ENCODE measurements around the gene PRSS48. TPM values are rescaled to one million over a fixed set of nuclear protein-coding genes. Genes with fewer than 3 reads are reported as not detected.

PRSS48 gene
- total RNA-seq, 1 experiment from 2014 or later: not detected

- Histone ChIP-seq H3K4me2 (ENCODE audit: low read length) (no peak overlapping the region), H3K79me2 (ENCODE audit: insufficient read depth, low read length) (0 out of 2 replicates have a peak, but pooled peaks cover 4% of the 10 kb centered on the region), H3K4me1 (ENCODE audit: control insufficient read depth in 1 of 2, insufficient read depth in 2 of 2, low read length in 2 of 2) (no peaks in the 10 kb centered on the region), H3K36me3 (ENCODE audit: control insufficient read depth in 1 of 2, insufficient read depth in 2 of 2, low read length in 2 of 2) (no peaks in the 10 kb centered on the region; a peak in 1 of 4 replicates), H3K27me3 (ENCODE audit: insufficient read depth, low read length) (no peaks in the 10 kb centered on the region), H3K9me2 (ENCODE audit: insufficient read depth) (no peaks in the 10 kb centered on the region), H3K4me3 (replicated peaks in 1 of 2; ENCODE audit: low read depth in 1 of 2, low read length in 2 of 2) (no peak overlapping the region), H4K20me1 (ENCODE audit: insufficient read depth) (no peaks in the 10 kb centered on the region), H3K9me3 (ENCODE audit: control insufficient read depth in 1 of 2, insufficient read depth in 1 of 2, low read depth in 1 of 2, low read length in 2 of 2) (no peaks in the 10 kb centered on the region), H3K27ac (ENCODE audit: low read depth, low read length) (no peak overlapping the region), H3K9ac (ENCODE audit: low read length) (no peak overlapping the region), H2AFZ (ENCODE audit: low read depth, low read length, poor library complexity, severe bottlenecking) (no peak overlapping the region)
- DNase-seq (ENCODE audit: low read depth, low spot score) (no peak), ATAC-seq (no peak)
- intact Hi-C loops (cut with micrococcal nuclease): no loop called here
- ChIA-PET POLR2A (no interaction called here), CTCF (no interaction called here), RAD21 (ENCODE audit: low non-redundant PET in 1 of 2, low total read pairs in 2 of 2, uncharacterized antibody in 2 of 2, unreplicated experiment in 2 of 2) (no interaction called here)
- BruUV-seq (replicated peaks): no TSS peak
- TF ChIP-seq, protein P1, sequence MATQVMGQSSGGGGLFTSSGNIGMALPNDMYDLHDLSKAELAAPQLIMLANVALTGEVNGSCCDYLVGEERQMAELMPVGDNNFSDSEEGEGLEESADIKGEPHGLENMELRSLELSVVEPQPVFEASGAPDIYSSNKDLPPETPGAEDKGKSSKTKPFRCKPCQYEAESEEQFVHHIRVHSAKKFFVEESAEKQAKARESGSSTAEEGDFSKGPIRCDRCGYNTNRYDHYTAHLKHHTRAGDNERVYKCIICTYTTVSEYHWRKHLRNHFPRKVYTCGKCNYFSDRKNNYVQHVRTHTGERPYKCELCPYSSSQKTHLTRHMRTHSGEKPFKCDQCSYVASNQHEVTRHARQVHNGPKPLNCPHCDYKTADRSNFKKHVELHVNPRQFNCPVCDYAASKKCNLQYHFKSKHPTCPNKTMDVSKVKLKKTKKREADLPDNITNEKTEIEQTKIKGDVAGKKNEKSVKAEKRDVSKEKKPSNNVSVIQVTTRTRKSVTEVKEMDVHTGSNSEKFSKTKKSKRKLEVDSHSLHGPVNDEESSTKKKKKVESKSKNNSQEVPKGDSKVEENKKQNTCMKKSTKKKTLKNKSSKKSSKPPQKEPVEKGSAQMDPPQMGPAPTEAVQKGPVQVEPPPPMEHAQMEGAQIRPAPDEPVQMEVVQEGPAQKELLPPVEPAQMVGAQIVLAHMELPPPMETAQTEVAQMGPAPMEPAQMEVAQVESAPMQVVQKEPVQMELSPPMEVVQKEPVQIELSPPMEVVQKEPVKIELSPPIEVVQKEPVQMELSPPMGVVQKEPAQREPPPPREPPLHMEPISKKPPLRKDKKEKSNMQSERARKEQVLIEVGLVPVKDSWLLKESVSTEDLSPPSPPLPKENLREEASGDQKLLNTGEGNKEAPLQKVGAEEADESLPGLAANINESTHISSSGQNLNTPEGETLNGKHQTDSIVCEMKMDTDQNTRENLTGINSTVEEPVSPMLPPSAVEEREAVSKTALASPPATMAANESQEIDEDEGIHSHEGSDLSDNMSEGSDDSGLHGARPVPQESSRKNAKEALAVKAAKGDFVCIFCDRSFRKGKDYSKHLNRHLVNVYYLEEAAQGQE (IDR thresholded peaks at IDR 0.05; ENCODE audit: low read depth): no peak
- TF ChIP-seq CEBPB (IDR thresholded peaks at IDR 0.05; ENCODE audit: low read depth): no peak
- TF ChIP-seq YY1 (IDR thresholded peaks at IDR 0.05; ENCODE audit: extremely low read depth, insufficient replicate concordance, low read depth, low read length): no peak
- TF ChIP-seq ZNF274 (IDR thresholded peaks at IDR 0.05; ENCODE audit: low read depth, low read length): no peak
- no peak for TF ChIP-seq FOSL1 (IDR thresholded peaks at IDR 0.05; ENCODE audit: low read depth)
- no peak for TF ChIP-seq EZH2 (IDR thresholded peaks at IDR 0.05)
- TF ChIP-seq ELF1 (IDR thresholded peaks at IDR 0.05; ENCODE audit: borderline replicate concordance, low read depth): no peak
- TF ChIP-seq SRF (IDR thresholded peaks at IDR 0.05; ENCODE audit: low read depth): no peak
- no peak for TF ChIP-seq SIN3A (IDR thresholded peaks at IDR 0.05; ENCODE audit: low read depth)
- TF ChIP-seq, protein P2, sequence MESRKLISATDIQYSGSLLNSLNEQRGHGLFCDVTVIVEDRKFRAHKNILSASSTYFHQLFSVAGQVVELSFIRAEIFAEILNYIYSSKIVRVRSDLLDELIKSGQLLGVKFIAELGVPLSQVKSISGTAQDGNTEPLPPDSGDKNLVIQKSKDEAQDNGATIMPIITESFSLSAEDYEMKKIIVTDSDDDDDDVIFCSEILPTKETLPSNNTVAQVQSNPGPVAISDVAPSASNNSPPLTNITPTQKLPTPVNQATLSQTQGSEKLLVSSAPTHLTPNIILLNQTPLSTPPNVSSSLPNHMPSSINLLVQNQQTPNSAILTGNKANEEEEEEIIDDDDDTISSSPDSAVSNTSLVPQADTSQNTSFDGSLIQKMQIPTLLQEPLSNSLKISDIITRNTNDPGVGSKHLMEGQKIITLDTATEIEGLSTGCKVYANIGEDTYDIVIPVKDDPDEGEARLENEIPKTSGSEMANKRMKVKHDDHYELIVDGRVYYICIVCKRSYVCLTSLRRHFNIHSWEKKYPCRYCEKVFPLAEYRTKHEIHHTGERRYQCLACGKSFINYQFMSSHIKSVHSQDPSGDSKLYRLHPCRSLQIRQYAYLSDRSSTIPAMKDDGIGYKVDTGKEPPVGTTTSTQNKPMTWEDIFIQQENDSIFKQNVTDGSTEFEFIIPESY (IDR thresholded peaks at IDR 0.05; ENCODE audit: extremely low read depth, insufficient replicate concordance, low read length): no peak
- TF ChIP-seq ZFX (IDR thresholded peaks at IDR 0.05): no peak
- no peak for TF ChIP-seq RAD21 (IDR thresholded peaks at IDR 0.05; ENCODE audit: low read depth)
- TF ChIP-seq ATF3 (IDR thresholded peaks at IDR 0.05): no peak
- TF ChIP-seq, protein P3, sequence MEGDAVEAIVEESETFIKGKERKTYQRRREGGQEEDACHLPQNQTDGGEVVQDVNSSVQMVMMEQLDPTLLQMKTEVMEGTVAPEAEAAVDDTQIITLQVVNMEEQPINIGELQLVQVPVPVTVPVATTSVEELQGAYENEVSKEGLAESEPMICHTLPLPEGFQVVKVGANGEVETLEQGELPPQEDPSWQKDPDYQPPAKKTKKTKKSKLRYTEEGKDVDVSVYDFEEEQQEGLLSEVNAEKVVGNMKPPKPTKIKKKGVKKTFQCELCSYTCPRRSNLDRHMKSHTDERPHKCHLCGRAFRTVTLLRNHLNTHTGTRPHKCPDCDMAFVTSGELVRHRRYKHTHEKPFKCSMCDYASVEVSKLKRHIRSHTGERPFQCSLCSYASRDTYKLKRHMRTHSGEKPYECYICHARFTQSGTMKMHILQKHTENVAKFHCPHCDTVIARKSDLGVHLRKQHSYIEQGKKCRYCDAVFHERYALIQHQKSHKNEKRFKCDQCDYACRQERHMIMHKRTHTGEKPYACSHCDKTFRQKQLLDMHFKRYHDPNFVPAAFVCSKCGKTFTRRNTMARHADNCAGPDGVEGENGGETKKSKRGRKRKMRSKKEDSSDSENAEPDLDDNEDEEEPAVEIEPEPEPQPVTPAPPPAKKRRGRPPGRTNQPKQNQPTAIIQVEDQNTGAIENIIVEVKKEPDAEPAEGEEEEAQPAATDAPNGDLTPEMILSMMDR (IDR thresholded peaks at IDR 0.05 in 2 of 3, conservative IDR thresholded peaks at IDR 0.05 in 1 of 3; ENCODE audit: borderline replicate concordance in 1 of 3, insufficient read depth in 1 of 3, low read depth in 2 of 3, low read length in 2 of 3): no peak
- no peak for TF ChIP-seq EGR1 (IDR thresholded peaks at IDR 0.05; ENCODE audit: low read depth)
- no peak for TF ChIP-seq POLR2AphosphoS5 (IDR thresholded peaks at IDR 0.05; ENCODE audit: low read depth, low read length)
- no peak for TF ChIP-seq POLR2A (IDR thresholded peaks at IDR 0.05; ENCODE audit: borderline replicate concordance, extremely low read depth, insufficient read depth, insufficient read length)
Observed at GRCh38 chr4:151251603-151252304, 25.2 kb upstream of the PRSS48 start.
